GM12878 (cell line): ENCODE data around the gene PAX7. TPM values are rescaled to one million over a fixed set of nuclear protein-coding genes. Genes with fewer than 3 reads are reported as not detected.

Source experiments
- ATAC-seq: fragments of 200-7000 bp; cut with Tn5 transposase; 3 replicates; pipeline ENCODE4 v1.9.1; 2020; ENCODE audit warnings: mild to moderate bottlenecking, moderate library complexity
- BruUV-seq: library from RNA; stranded (reverse); fragments of 400-500 nt; replicated peaks from 2 replicates; lab custom pipeline; 2021; lab: Mats Ljungman, UMichigan
- CTCF ChIA-PET: fragments of 300-600 bp; sonication (Branson Sonifier 250); formaldehyde crosslinking; extraction: SDS; loops from one replicate; lab custom pipeline; 2021; ENCODE audit warnings: inconsistent platforms; lab: Yijun Ruan, JAX
- POLR2A ChIA-PET: fragments of 350-600 bp; formaldehyde crosslinking; extraction: SDS; loops from one replicate; lab custom pipeline; 2021; ENCODE audit warnings: inconsistent platforms; lab: Charles Lee
- RAD21 ChIA-PET: fragments of 300-600 bp; sonication (Branson Sonifier 250); formaldehyde crosslinking; loops from one replicate; lab custom pipeline; 2023; ENCODE audit warnings: antibody characterized with exemption; ENCODE audit not compliant: unreplicated experiment; lab: Charles Lee
- SMC1A ChIA-PET: fragments of 300-600 bp; sonication (Branson Sonifier 250); formaldehyde crosslinking; loops from one replicate; lab custom pipeline; 2023; ENCODE audit not compliant: unreplicated experiment, uncharacterized antibody; lab: Charles Lee
- DNase-seq: peaks from one replicate; pipeline ENCODE4 v3.0.0-alpha.2; 2011; ENCODE audit warnings: low read depth, low spot score
- FAIRE-seq: peaks from 3 replicates; lab custom pipeline; 2011; peaks lifted over from hg19 to GRCh38; lab: Jason Lieb, UNC
- H2AFZ ChIP-seq: 2 replicates; pipeline ENCODE4 v1.6.0; 2011; ENCODE audit warnings: low read depth, low read length, control low read depth; ENCODE audit not compliant: control insufficient read depth
- H3K27ac ChIP-seq: 2 replicates; pipeline ENCODE4 v1.5.1; 2011; ENCODE audit warnings: control low read depth; ENCODE audit not compliant: control insufficient read depth, insufficient read depth
- H3K27me3 ChIP-seq, 2 experiments: replicated peaks in 1 of 2; 2 replicates each; pipeline versions ENCODE4 v1.6.0 to v1.6.1; 2011; ENCODE audit warnings: low read length in 1 of 2; ENCODE audit not compliant: control insufficient read depth in 2 of 2, insufficient read depth in 2 of 2
- H3K36me3 ChIP-seq, 2 experiments: 2 replicates each; pipeline ENCODE4 v1.5.1; 2011; ENCODE audit warnings: low read length in 1 of 2; ENCODE audit not compliant: control insufficient read depth in 2 of 2, insufficient read depth in 2 of 2
- H3K4me1 ChIP-seq: 2 replicates; pipeline ENCODE4 v1.6.1; 2011; ENCODE audit warnings: mild to moderate bottlenecking, low read length, moderate library complexity, mixed read lengths; ENCODE audit not compliant: control insufficient read depth, insufficient read depth
- H3K4me2 ChIP-seq: 2 replicates; pipeline ENCODE4 v1.6.0; 2011; ENCODE audit warnings: control low read depth; ENCODE audit not compliant: control insufficient read depth, insufficient read depth
- H3K4me3 ChIP-seq: fragments of 200-600 bp; sonication (generic); 2 replicates; pipeline ENCODE4 v1.5.1; 2016
- H3K79me2 ChIP-seq: 2 replicates; pipeline ENCODE4 v1.6.0; 2011; ENCODE audit warnings: low read length; ENCODE audit not compliant: control insufficient read depth, insufficient read depth
- H3K9ac ChIP-seq: 2 replicates; pipeline ENCODE4 v1.8.0; 2011; ENCODE audit warnings: low read length, control low read depth, mixed read lengths; ENCODE audit not compliant: control insufficient read depth, insufficient read depth
- H3K9me3 ChIP-seq: replicated peaks from 3 replicates; pipeline ENCODE4 v1.5.1; 2011; ENCODE audit warnings: mild to moderate bottlenecking, low read length; ENCODE audit not compliant: control insufficient read depth, insufficient read depth
- H4K20me1 ChIP-seq: 2 replicates; pipeline ENCODE4 v1.6.0; 2011; ENCODE audit not compliant: control insufficient read depth, insufficient read depth
- ELK1 ChIP-seq: IDR thresholded peaks from 2 replicates; pipeline ENCODE4 v1.6.1; 2012; ENCODE audit warnings: low read depth, low read length, improper control_type of control experiment
- RELA ChIP-seq: fragments of 450-650 bp; IDR thresholded peaks from 2 replicates; pipeline ENCODE4 v1.8.0; 2014; ENCODE audit warnings: borderline replicate concordance; ENCODE audit not compliant: partially characterized antibody
- SMC3 ChIP-seq: IDR thresholded peaks from 2 replicates; pipeline ENCODE4 v1.6.1; 2011; ENCODE audit warnings: low read length, improper control_type of control experiment, borderline replicate concordance
- SUPT20H ChIP-seq: IDR thresholded peaks from 2 replicates; pipeline ENCODE4 v1.6.1; 2011; ENCODE audit warnings: low read depth, mild to moderate bottlenecking, low read length, moderate library complexity, borderline replicate concordance; ENCODE audit not compliant: control insufficient read depth
- TCF7 ChIP-seq: IDR thresholded peaks from 2 replicates; pipeline ENCODE4 v1.6.1; 2014; ENCODE audit warnings: antibody characterized with exemption, borderline replicate concordance
- ZBTB40 ChIP-seq: fragments of 450-650 bp; IDR thresholded peaks from 2 replicates; pipeline ENCODE4 v1.6.1; 2016; ENCODE audit warnings: mild to moderate bottlenecking, moderate library complexity, borderline replicate concordance
- ZNF24 ChIP-seq: fragments of 450-650 bp; IDR thresholded peaks from 2 replicates; pipeline ENCODE4 v1.6.1; 2017; ENCODE audit warnings: antibody characterized with exemption, mild to moderate bottlenecking
- WGBS: methylation state at CpG from one replicate; pipeline ENCODE4 v1.1.6; 2016; ENCODE audit warnings: low lambda C conversion rate; ENCODE audit not compliant: insufficient replicate concordance, insufficient coverage; ENCODE audit errors: missing lambda C conversion rate; 5-methylcytosine and 5-hydroxymethylcytosine counted together
- in situ Hi-C: fragments of 300-500 bp; cut with MboI; formaldehyde crosslinking; loops from 9 replicates; pipeline ENCODE4 v1.14.3; 2018; ENCODE audit warnings: mixed read lengths
- intact Hi-C: fragments of 100-400 bp; cut with micrococcal nuclease; formaldehyde crosslinking; loops from one replicate; pipeline ENCODE4 v1.14.2; 2022; ENCODE audit not compliant: unreplicated experiment
- polyA plus RNA-seq, 11 experiments: library from polyadenylated mRNA; depleted of rRNA in 4 of 11; unstranded in 6 of 11; stranded (reverse) in 5 of 11; fragments of >200 nt; fragmentation: Nextera tagmentation in 4 of 11; fragmentation: Illumina TruSeq in 1 of 11; extraction: Ambion mirVana in 4 of 11; extraction: Trizol in 1 of 11; gene quantifications; 1 replicate in 1 of 11; 2 replicates in 10 of 11; pipeline versions ENCODE4 v1.2.1 to v1.2.3, GENCODE V29; 2011 to 2016; ENCODE audit warnings: inconsistent platforms in 2 of 11, missing spikeins in 2 of 11, low read depth in 1 of 11
- total RNA-seq, 4 experiments: library from RNA; depleted of rRNA in 3 of 4; stranded (reverse); fragments of >200 nt in 3 of 4; fragmentation: Illumina TruSeq in 1 of 4; extraction: Trizol in 1 of 4; gene quantifications; 2 replicates each; pipeline versions ENCODE4 v1.2.1 to v1.2.3, GENCODE V29; 2013 to 2021

The PAX7 gene
- total and polyA plus RNA-seq, 10 of the 15 experiments (the other 5 are each of a cell fraction or from before 2014, with no cell fraction given), result not detected

- Histone ChIP-seq H4K20me1 (no peaks in the 10 kb centered on the region), H3K4me2 (no peak overlapping the region), H2AFZ (no peak overlapping the region), H3K4me1 (no peaks in the 10 kb centered on the region), H3K4me3 (no peak overlapping the region), H3K27me3 (no peaks in the 10 kb centered on the region; a peak in 1 of 4 replicates), H3K9me3 (no peaks in the 10 kb centered on the region), H3K27ac (no peak overlapping the region), H3K36me3 (no peaks in the 10 kb centered on the region), H3K79me2 (no peaks in the 10 kb centered on the region), H3K9ac (no peak overlapping the region)
- FAIRE-seq (no peak), ATAC-seq (no peak), DNase-seq (no peak)
- ChIA-PET POLR2A (no interaction called here), CTCF (interaction anchor here (1.0 kb wide), 1 partner anchor 8 kb away, joined by 4 read pairs; no protein-coding TSS in a partner anchor), RAD21 (no interaction called here), SMC1A (no interaction called here)
- TF ChIP-seq ZNF24 (peak; percentile 99), TCF7 (no peak), SUPT20H (no peak), ELK1 (no peak)
- BruUV-seq, result no TSS peak
- intact Hi-C loops, result no loop called here
- in situ Hi-C loops, result loop anchor here (5.0 kb wide), 1 partner anchor 220 kb away; no protein-coding TSS in a partner anchor
- 22% methylated on average over 5 of the region's 5 CpGs for WGBS
Observed at GRCh38 chr1:18602533-18603211, 28.0 kb upstream of the PAX7 start.

- FAIRE-seq, result no peak
- Histone ChIP-seq H3K36me3 (no peaks in the 10 kb centered on the region), H3K9ac (no peak overlapping the region), H3K4me2 (no peak overlapping the region), H2AFZ (no peak overlapping the region), H3K4me1 (no peaks in the 10 kb centered on the region), H3K27me3 (no peaks in the 10 kb centered on the region; a peak in 1 of 4 replicates), H3K27ac (no peak overlapping the region), H4K20me1 (no peaks in the 10 kb centered on the region), H3K4me3 (no peak overlapping the region), H3K9me3 (no peaks in the 10 kb centered on the region), H3K79me2 (no peaks in the 10 kb centered on the region)
- ChIA-PET RAD21 (no interaction called here), CTCF (interaction anchor here (1.0 kb wide), 1 partner anchor 9 kb away, joined by 4 read pairs; no protein-coding TSS in a partner anchor), POLR2A (no interaction called here), SMC1A (no interaction called here)
- DNase-seq, result no peak
- intact Hi-C loops (no loop called here), in situ Hi-C loops (loop anchor here (5.0 kb wide), 1 partner anchor 219 kb away; no protein-coding TSS in a partner anchor)
- 29% methylated on average over 13 of the region's 13 CpGs for WGBS
- no peak for ATAC-seq
- BruUV-seq, result no TSS peak
- no peak for TF ChIP-seq ZBTB40
- no peak for TF ChIP-seq RELA
- no peak for TF ChIP-seq SMC3
Observed at GRCh38 chr1:18603212-18603852, 27.3 kb upstream of the PAX7 start.
